ENCODE results near the gene SMOC1.

DNA sequence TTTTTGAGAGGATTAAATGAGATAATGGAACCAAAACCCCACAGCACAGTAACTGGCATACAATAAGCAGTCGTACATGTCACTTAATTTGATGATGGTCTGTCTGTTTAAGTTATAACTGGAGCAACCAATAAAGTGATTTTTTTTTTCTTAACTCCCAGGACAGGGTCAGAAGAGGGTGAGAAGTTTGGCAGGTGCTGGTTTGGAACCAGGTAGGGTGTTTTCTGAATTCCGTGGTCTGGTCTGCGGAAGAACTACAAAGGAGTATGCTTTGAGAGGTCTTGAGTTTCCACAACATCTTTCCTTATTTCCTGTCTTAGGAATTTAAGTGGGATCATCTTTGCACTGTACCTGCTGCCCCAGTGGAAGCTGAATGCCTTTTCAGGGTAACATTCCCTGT, 197.8 kb downstream of the SMOC1 start:
- TF ChIP-seq EZH2phosphoT487 (IDR thresholded peaks at IDR 0.05; ENCODE audit: insufficient read depth, low read depth) (no peak), EZH2 (IDR thresholded peaks at IDR 0.05; ENCODE audit: insufficient read depth, poor library complexity, severe bottlenecking) (no peak)

All from GM23248 (cell line).